PC-3 (cell line): Measurements from ENCODE around the gene HAGHL. TPM values are rescaled to one million over a fixed set of nuclear protein-coding genes. Genes with fewer than 3 reads are reported as not detected.

ENCODE experiments used
- ATAC-seq: fragments of 200-7000 bp; cut with Tn5 transposase; 2 replicates; pipeline ENCODE4 v1.9.1; 2020; ENCODE audit warnings: mild to moderate bottlenecking, moderate library complexity
- BruUV-seq: library from RNA; stranded (reverse); fragments of 400-500 nt; replicated peaks from 2 replicates; lab custom pipeline; 2021; lab: Mats Ljungman, UMichigan
- CTCF ChIA-PET: fragments of 300-600 bp; sonication (Branson Sonifier 250); formaldehyde crosslinking; loops from one replicate; lab custom pipeline; 2022; ENCODE audit warnings: antibody characterized with exemption; lab: Charles Lee
- POLR2A ChIA-PET: fragments of 300-600 bp; sonication (Branson Sonifier 250); formaldehyde crosslinking; loops from one replicate; lab custom pipeline; 2022; ENCODE audit warnings: antibody characterized with exemption; ENCODE audit not compliant: unreplicated experiment; lab: Charles Lee
- DNase-seq: peaks from one replicate; pipeline ENCODE4 v3.0.0-alpha.2; 2015
- H2AFZ ChIP-seq: fragments of 300-600 bp; sonication (generic); 2 replicates; pipeline ENCODE4 v1.6.0; 2016; ENCODE audit warnings: antibody characterized with exemption, low read length
- H3F3A ChIP-seq: fragments of 300-600 bp; sonication (generic); one replicate; pipeline ENCODE4 v1.6.0; 2017; ENCODE audit warnings: antibody characterized with exemption, low read length, control low read depth, mild to moderate bottlenecking; ENCODE audit not compliant: unreplicated experiment
- H3K27ac ChIP-seq: fragments of 300-600 bp; sonication (generic); 2 replicates; pipeline ENCODE4 v1.5.1; 2016; ENCODE audit warnings: mild to moderate bottlenecking, low read length
- H3K27me3 ChIP-seq: fragments of 300-600 bp; sonication (generic); 2 replicates; pipeline ENCODE4 v1.6.1; 2016; ENCODE audit warnings: low read length, mixed read lengths
- H3K36me3 ChIP-seq: fragments of 300-600 bp; sonication (generic); 2 replicates; pipeline ENCODE4 v1.6.1; 2016; ENCODE audit warnings: low read depth, mixed run types, low read length, mixed read lengths
- H3K4me1 ChIP-seq: fragments of 300-600 bp; sonication (generic); 2 replicates; pipeline ENCODE4 v1.5.1; 2016; ENCODE audit warnings: low read length; ENCODE audit not compliant: insufficient read depth
- H3K4me2 ChIP-seq: fragments of 300-600 bp; sonication (generic); 2 replicates; pipeline ENCODE4 v1.6.0; 2016; ENCODE audit warnings: low read length
- H3K4me3 ChIP-seq: fragments of 300-600 bp; sonication (generic); 2 replicates; pipeline ENCODE4 v1.5.1; 2016; ENCODE audit warnings: mild to moderate bottlenecking, low read length, mixed read lengths
- H3K79me2 ChIP-seq: fragments of 300-600 bp; sonication (generic); 2 replicates; pipeline ENCODE4 v1.6.1; 2017; ENCODE audit warnings: low read length, mixed read lengths
- H3K9ac ChIP-seq: fragments of 300-600 bp; sonication (generic); 2 replicates; pipeline ENCODE4 v1.6.0; 2016; ENCODE audit warnings: mild to moderate bottlenecking, low read length
- H3K9me2 ChIP-seq: fragments of 300-600 bp; sonication (generic); replicated peaks from 2 replicates; pipeline ENCODE4 v1.6.1; 2016; ENCODE audit warnings: mixed run types, low read length, mixed read lengths
- H3K9me3 ChIP-seq: fragments of 300-600 bp; sonication (generic); 2 replicates; pipeline ENCODE4 v1.6.1; 2016; ENCODE audit warnings: low read length, mixed read lengths
- H4K20me1 ChIP-seq: fragments of 300-600 bp; sonication (generic); 2 replicates; pipeline ENCODE4 v1.6.1; 2016; ENCODE audit warnings: low read length, mixed read lengths
- CTCF ChIP-seq: fragments of 300-600 bp; sonication (generic); conservative IDR thresholded peaks from 2 replicates; pipeline ENCODE4 v1.5.1; 2017; ENCODE audit warnings: antibody characterized with exemption, low read depth, mild to moderate bottlenecking, low read length
- EZH2 ChIP-seq: fragments of 300-600 bp; sonication (generic); IDR thresholded peaks from one replicate; pipeline ENCODE4 v1.6.1; 2017; ENCODE audit warnings: antibody characterized with exemption, mild to moderate bottlenecking, low read length; ENCODE audit not compliant: unreplicated experiment
- EZH2phosphoT487 ChIP-seq: fragments of 300-600 bp; sonication (generic); IDR thresholded peaks from 2 replicates; pipeline ENCODE4 v1.6.1; 2018; ENCODE audit warnings: mild to moderate bottlenecking, antibody characterized with exemption, low read length, borderline replicate concordance
- intact Hi-C: fragments of 100-400 bp; cut with micrococcal nuclease; formaldehyde crosslinking; loops from 2 replicates; pipeline ENCODE4 v1.9.0; 2023
- total RNA-seq: library from RNA; depleted of rRNA; stranded (reverse); fragments of >200 nt; gene quantifications from 2 replicates; pipeline ENCODE4 v1.2.3, GENCODE V29; 2014

The HAGHL gene
- total RNA-seq, 1 experiment from 2014 or later = 16.4 TPM

- no TSS peak for BruUV-seq
- H3K9me2 ChIP-seq = no peaks in the 10 kb centered on the region
- no peak overlapping the region for H3K27ac ChIP-seq
- H3K9ac ChIP-seq = peak overlapping the region; percentile 34; the same call in 1 of the 2 replicates
- ChIA-PET POLR2A (interaction anchor here (0.6 kb wide), 3 partner anchors 31 to 652 kb away, joined by 3 to 5 read pairs (median 3); no protein-coding TSS in a partner anchor), CTCF (interaction anchor here (0.5 to 1.1 kb wide), 2 partner anchors 11 to 330 kb away, joined by 3 read pairs; no protein-coding TSS in a partner anchor)
- no peaks in the 10 kb centered on the region for H4K20me1 ChIP-seq
- H3K4me1 ChIP-seq = peaks cover 8% of the 10 kb centered on the region; the same call in 1 of the 2 replicates
- H3K9me3 ChIP-seq = no peaks in the 10 kb centered on the region
- H3F3A ChIP-seq = peaks cover 3% of the 10 kb centered on the region
- no peaks in the 10 kb centered on the region for H3K27me3 ChIP-seq
- H3K79me2 ChIP-seq = 0 out of 2 replicates have a peak, but pooled peaks cover 9% of the 10 kb centered on the region
- peak overlapping the region; percentile 83 for H3K4me2 ChIP-seq
- peak overlapping the region; percentile 66 for H3K4me3 ChIP-seq
- DNase-seq (no peak), ATAC-seq (peak; percentile 4)
- H2AFZ ChIP-seq = no peak overlapping the region
- TF ChIP-seq EZH2 = no peak
- TF ChIP-seq CTCF = no peak
- TF ChIP-seq EZH2phosphoT487 = no peak
- H3K36me3 ChIP-seq = no peaks in the 10 kb centered on the region
- intact Hi-C loops = no loop called here
These were observed 528 bp downstream of the HAGHL start for GRCh38 chr16:727291-727977.

- no peak overlapping the region for H3K9ac ChIP-seq
- peak overlapping the region; percentile 66 for H3K4me3 ChIP-seq
- no peaks in the 10 kb centered on the region for H3K27me3 ChIP-seq
- H2AFZ ChIP-seq = peak overlapping the region; percentile 48; the same call in 1 of the 2 replicates
- peaks cover 3% of the 10 kb centered on the region for H3F3A ChIP-seq
- TF ChIP-seq CTCF (no peak), EZH2phosphoT487 (peak; percentile 75)
- H3K4me1 ChIP-seq = peaks cover 8% of the 10 kb centered on the region; the same call in 1 of the 2 replicates
- H4K20me1 ChIP-seq = no peaks in the 10 kb centered on the region
- H3K27ac ChIP-seq = no peak overlapping the region
- no peaks in the 10 kb centered on the region for H3K9me2 ChIP-seq
- H3K9me3 ChIP-seq = no peaks in the 10 kb centered on the region
- H3K4me2 ChIP-seq = peak overlapping the region; percentile 84
- BruUV-seq = no TSS peak
- ChIA-PET CTCF (interaction anchor here (0.5 to 1.3 kb wide), 4 partner anchors 12 to 329 kb away, joined by 3 to 12 read pairs (median 4); no protein-coding TSS in a partner anchor), POLR2A (interaction anchor here (0.6 to 0.8 kb wide), 5 partner anchors 15 to 651 kb away, joined by 3 to 6 read pairs (median 3); no protein-coding TSS in a partner anchor)
- DNase-seq (peak; percentile 85), ATAC-seq (peak; percentile 47)
- intact Hi-C loops = no loop called here
- H3K79me2 ChIP-seq = 0 out of 2 replicates have a peak, but pooled peaks cover 9% of the 10 kb centered on the region
- H3K36me3 ChIP-seq = no peaks in the 10 kb centered on the region; the same call in 1 of the 2 replicates
These were observed 1.4 kb downstream of the HAGHL start for GRCh38 chr16:728131-728889.
